Cerebellar cortex (tissue), 1 donor: Measurements from ENCODE around the gene GPSM3.
"Not testable (repeated sequence)": the region's sequence is repeated elsewhere in the genome, so short reads cannot be mapped to it uniquely, and the experiment has no call there.

Experiments used
- DNase-seq: peaks from one replicate; pipeline ENCODE4 v3.0.0-alpha.2; 2015; ENCODE audit warnings: low spot score

GPSM3 gene, protein sequence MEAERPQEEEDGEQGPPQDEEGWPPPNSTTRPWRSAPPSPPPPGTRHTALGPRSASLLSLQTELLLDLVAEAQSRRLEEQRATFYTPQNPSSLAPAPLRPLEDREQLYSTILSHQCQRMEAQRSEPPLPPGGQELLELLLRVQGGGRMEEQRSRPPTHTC

DNA sequence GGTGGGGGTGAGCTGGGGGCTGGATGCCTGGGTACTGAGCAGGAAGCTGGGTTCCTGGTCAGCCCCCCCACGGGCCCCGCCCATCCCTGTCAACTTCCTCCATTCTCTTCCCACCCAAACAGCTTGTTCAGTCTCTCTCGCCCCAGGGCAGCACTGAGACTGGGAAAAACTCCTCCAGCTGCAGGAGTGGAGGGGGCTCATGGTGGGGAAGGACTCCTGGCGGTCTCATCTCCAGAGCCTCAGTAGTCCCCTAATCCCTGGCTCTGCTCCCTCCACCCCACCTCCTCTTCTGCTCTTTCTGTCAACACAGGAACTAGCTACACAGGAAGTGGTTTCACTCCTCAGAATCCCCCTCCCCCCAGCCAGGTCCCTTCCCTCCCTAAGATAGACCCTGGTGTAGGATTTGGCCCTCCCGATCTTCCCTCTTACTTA, at the start of gene GPSM3:
Gene GPSM3 (minus strand): TSS at position 36 of the 432 bp plus-strand sequence. CDS start 130 bp downstream, outside the sequence.
- no peak for DNase-seq

- no peak for DNase-seq
These were observed 48.2 kb upstream of the GPSM3 start for GRCh38 chr6:32240686-32241085.

DNA sequence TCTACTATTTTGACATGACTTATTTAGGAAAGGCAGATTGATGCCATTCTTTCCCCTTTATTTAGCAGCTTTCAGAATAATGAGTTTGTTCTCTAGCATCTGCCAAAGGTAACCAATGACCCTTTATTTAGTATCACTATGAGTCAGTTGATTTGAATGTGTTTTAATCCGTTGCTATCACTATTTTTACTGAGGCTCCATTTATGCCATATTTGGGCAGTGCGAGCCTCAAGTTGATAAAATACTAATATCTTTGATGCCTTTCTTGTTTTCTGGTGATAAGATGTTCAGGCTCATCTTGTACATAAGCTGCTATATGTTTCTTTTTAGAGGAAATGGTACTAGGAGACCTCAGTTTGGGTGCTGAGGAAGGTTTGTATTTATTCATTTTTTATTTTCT, 47.0 kb upstream of the GPSM3 start:
- DNase-seq: no peak

GRCh38 chr6:32234934-32235333, 42.5 kb upstream of the GPSM3 start:
- peak; percentile 21 for DNase-seq

GRCh38 chr6:32226434-32226833, 34.0 kb upstream of the GPSM3 start:
- no peak for DNase-seq

- DNase-seq: no peak
These were observed 32.3 kb upstream of the GPSM3 start for GRCh38 chr6:32224696-32225095.

DNA sequence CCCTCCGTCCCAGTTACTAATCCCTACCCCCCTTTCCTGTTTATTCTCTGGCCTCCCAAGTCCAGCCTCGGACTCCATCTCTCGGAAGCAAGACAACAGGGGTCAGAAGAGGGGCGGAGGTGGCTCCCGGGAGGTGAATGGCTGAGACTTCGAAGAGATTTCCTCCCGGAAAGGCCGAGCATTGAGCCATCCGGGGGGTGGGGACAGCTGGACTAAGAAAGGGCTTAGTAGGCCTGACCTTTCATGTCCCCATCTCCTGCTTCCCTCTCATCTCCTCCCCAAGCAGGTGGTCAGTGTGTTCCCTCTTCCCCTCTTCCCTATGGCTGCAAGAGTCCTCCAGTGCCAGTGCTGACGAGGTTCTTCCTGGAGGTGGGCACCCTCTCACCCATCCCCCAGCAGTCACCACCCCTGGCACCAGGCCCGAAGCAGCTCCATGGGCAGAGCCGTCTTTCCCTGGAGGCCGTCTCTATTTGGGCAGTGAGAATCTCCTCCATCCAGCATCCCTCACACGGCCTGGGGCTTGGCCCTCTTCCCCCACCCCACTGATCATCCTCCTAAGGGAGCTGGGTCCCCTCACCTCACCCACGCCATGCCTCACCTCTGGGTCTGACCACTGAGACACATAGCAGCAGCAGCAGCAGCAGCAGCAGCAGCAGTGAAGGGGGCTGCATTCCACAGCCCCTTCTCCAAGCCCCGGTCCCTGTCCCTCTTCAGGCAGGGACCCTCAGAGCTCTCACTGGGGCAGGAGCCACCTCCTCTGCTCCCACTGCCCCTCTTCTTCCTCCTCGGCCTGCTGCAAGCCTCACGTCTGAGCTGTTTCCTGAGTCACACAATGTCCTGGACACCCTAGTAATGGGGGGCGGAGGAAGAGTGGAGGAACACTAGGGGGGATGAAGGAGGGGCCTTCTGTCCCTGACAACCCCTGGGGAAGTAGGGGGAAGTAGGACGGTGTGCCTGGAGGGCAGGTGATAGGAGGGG, 31.1 kb upstream of the GPSM3 start, which contains the start of gene NOTCH4:
Gene NOTCH4 (minus strand): TSS at position 810 of the 978 bp plus-strand sequence. CDS start 139 bp downstream, at position 671.
- DNase-seq: no peak

GRCh38 chr6:32222333-32223230, 30.1 kb upstream of the GPSM3 start:
- DNase-seq: no peak

DNA sequence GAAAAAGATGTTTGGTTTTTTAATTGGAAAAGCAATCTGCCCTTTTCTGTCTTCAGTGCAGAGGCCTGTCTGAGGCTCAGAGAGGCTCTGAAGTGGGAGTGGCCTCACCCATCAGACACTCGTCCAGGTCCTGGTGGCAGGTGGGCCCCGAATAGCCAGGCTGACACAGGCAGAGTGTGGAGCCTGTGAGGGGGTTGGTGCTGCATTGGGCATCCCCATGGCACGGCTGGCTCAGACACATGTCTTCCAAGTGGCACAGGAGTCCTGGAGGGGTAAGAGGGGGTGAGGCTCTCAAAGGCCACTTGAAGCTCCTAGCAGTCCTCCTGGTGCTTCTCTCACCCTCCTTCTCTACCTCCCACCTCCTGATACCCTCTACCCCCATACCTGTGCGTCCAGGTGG, 27.6 kb upstream of the GPSM3 start:
- DNase-seq: no peak

DNA sequence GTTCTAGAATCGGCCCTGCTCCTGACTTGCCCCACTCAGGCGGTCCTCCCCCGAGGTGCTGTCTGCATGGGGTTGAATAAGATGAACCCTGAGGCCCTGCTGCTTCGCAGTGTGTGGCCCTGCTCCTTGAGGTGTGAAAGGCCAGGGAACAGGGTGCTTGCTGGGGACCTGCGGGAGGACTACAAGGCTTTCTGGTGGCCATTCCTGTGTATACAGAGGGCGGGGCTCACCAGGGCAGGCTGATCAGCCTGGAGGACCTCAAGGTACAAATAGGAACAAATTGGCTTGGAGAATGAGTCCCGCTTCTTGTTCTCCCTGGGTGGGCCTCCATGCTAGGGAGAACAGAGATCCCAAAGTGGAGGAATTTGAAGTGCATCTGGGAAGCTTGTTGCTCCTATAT, 25.7 kb upstream of the GPSM3 start:
- DNase-seq: no peak

- no peak for DNase-seq
These were observed 24.6 kb upstream of the GPSM3 start for GRCh38 chr6:32216998-32217397.

- no peak for DNase-seq
These were observed 23.8 kb upstream of the GPSM3 start for GRCh38 chr6:32216285-32216684.

DNA sequence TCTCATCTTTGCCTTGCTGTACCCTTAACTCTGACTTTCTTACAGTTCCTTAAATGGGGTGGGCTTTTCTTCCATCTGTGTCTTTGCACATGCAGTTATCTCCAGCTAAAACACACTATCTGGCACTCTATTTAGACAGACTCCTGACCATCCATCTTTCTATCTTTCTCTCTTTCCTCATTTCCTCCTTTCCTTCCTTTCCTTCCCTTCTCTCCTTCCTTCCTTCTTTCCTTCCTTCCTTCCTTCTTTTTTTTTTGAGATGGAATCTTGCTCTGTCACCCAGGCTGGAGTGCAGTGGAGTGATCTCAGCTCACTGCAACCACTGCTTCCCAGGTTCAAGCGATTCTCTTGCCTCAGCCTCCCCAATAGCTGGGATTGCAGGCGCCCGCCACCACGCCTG, 23.2 kb upstream of the GPSM3 start:
- DNase-seq: no peak

DNA sequence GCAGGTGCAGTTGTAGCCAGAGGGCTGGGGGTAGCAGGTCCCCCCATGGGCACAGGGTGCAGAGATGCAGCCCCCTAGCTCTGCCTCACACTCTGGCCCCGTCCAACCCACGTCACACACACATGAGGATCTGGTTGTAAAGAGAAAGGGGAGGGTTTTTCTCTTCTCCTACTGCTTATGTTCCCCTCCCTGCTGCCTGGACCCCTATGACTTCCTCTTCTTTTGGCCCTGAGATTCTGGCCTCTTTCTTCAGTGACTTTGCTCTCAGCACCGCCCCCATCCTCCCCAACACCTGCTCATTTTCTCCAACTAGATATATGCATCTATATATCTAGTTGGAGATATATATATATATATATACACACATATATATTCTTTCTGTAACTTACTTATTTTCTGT, 21.7 kb upstream of the GPSM3 start:
- DNase-seq: no peak

- no peak for DNase-seq
These were observed 21.2 kb upstream of the GPSM3 start for GRCh38 chr6:32213649-32214048.

- DNase-seq: no peak
These were observed 19.8 kb upstream of the GPSM3 start for GRCh38 chr6:32212076-32212760.

- not testable (repeated sequence) for DNase-seq
These were observed 19.0 kb upstream of the GPSM3 start for GRCh38 chr6:32211432-32211831.

DNA sequence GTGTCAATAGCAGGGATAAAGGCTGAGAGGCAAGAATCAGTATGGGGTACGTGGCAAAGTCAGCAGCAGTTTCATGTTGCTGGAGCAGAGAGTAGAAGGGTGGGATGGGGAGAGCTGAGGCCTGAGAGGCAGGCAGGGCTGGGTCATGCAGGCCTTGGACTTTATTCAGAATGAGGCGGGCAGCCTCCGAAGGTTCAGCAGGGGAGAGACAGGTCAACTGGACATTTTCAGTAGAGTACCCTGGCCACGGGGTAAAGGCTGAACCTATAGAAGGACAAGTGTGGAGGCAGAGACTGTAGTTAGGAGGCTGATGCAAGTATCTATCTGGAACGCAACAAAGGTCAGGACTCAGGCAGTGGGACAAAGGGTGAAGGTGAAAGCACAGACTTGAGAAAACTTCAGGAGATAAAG, 17.8 kb upstream of the GPSM3 start:
- DNase-seq: no peak

DNA sequence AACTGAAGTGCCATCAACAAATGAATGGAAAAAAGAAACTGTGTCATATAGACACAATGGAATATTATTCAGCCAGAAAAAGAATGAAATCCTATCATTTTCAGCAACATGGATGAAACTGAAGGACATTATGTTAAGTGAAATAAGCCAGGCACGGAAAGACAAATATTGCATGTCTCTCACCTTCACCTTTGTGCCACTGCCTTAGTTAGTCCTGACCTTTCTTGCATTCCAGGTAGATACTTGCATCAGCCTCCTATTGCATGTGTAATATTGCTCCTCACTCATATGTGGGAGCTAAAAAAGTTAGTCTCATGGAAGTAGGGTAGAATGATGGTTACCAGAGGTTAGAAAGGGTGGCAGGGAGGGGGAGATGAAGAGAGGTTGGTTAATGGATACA, 16.6 kb upstream of the GPSM3 start:
- no peak for DNase-seq

GRCh38 chr6:32204268-32204715, 11.8 kb upstream of the GPSM3 start:
- no peak for DNase-seq
